ENCODE data around the gene TMOD1.

TMOD1 gene

GRCh38 chr9:97500263-97500662, 1.2 kb upstream of the TMOD1 start:
- DNase-seq = no peak

- DNase-seq = no peak
Measured at GRCh38 chr9:97500765-97501176, 695 bp upstream of the TMOD1 start.

- DNase-seq = no peak
Measured at GRCh38 chr9:97501972-97502221, 431 bp downstream of the TMOD1 start.

GRCh38 chr9:97502222-97502983, 937 bp downstream of the TMOD1 start:
- DNase-seq = no peak

- no peak for DNase-seq
Measured at GRCh38 chr9:97502984-97503861, 1.8 kb downstream of the TMOD1 start.

- DNase-seq = no peak
Measured at GRCh38 chr9:97503862-97504210, 2.4 kb downstream of the TMOD1 start.

GRCh38 chr9:97504381-97505216, 3.1 kb downstream of the TMOD1 start:
- DNase-seq = no peak

- DNase-seq = no peak
Measured at GRCh38 chr9:97505845-97506244, 4.4 kb downstream of the TMOD1 start.

- no peak for DNase-seq
Measured at GRCh38 chr9:97506306-97506705, 4.8 kb downstream of the TMOD1 start.

- DNase-seq = no peak
Measured at GRCh38 chr9:97506787-97507186, 5.3 kb downstream of the TMOD1 start.

GRCh38 chr9:97507428-97507984, 6.0 kb downstream of the TMOD1 start:
- DNase-seq = no peak

GRCh38 chr9:97508852-97509251, 7.4 kb downstream of the TMOD1 start:
- DNase-seq = no peak

- no peak for DNase-seq
Measured at GRCh38 chr9:97510797-97511654, 9.6 kb downstream of the TMOD1 start.

GRCh38 chr9:97511655-97512427, 10.4 kb downstream of the TMOD1 start:
- no peak for DNase-seq

GRCh38 chr9:97512966-97513560, 11.6 kb downstream of the TMOD1 start:
- DNase-seq = no peak

GRCh38 chr9:97514531-97514930, 13.1 kb downstream of the TMOD1 start:
- DNase-seq = no peak

GRCh38 chr9:97515662-97516061, 14.2 kb downstream of the TMOD1 start:
- DNase-seq = no peak

GRCh38 chr9:97516111-97516510, 14.6 kb downstream of the TMOD1 start:
- DNase-seq = no peak

- DNase-seq = no peak
Measured at GRCh38 chr9:97517331-97518089, 16.0 kb downstream of the TMOD1 start.

Data from CD4-positive, alpha-beta T cell treated with Interleukin-6 for 4 hours (primary cell).